ENCODE data around the gene HLF.

HLF gene

GRCh38 chr17:55311767-55312375, 47.1 kb downstream of the HLF start:
- no peak for TF ChIP-seq CTCF (IDR thresholded peaks at IDR 0.05; ENCODE audit: insufficient read depth, low read depth, low read length, missing control alignments)
- DNase-seq (ENCODE audit: low read depth) = no peak
- H3K4me3 ChIP-seq (ENCODE audit: low read depth, low read length) = no peak overlapping the region

GRCh38 chr17:55312852-55313251, 48.1 kb downstream of the HLF start:
- DNase-seq (ENCODE audit: low read depth) = no peak
- TF ChIP-seq CTCF (IDR thresholded peaks at IDR 0.05; ENCODE audit: insufficient read depth, low read depth, low read length, missing control alignments) = no peak
- no peak overlapping the region for H3K4me3 ChIP-seq (ENCODE audit: low read depth, low read length)

- TF ChIP-seq CTCF (IDR thresholded peaks at IDR 0.05; ENCODE audit: insufficient read depth, low read depth, low read length, missing control alignments) = no peak
- no peak overlapping the region for H3K4me3 ChIP-seq (ENCODE audit: low read depth, low read length)
- DNase-seq (ENCODE audit: low read depth) = no peak
Observed at GRCh38 chr17:55314061-55314783, 49.5 kb downstream of the HLF start.

- no peak for DNase-seq (ENCODE audit: low read depth)
- no peak for TF ChIP-seq CTCF (IDR thresholded peaks at IDR 0.05; ENCODE audit: insufficient read depth, low read depth, low read length, missing control alignments)
Observed at GRCh38 chr17:55314784-55315491, 50.2 kb downstream of the HLF start.

GRCh38 chr17:55316499-55316898, 51.7 kb downstream of the HLF start:
- no peak overlapping the region for H3K4me3 ChIP-seq (ENCODE audit: low read depth, low read length)
- no peak for DNase-seq (ENCODE audit: low read depth)
- TF ChIP-seq CTCF (IDR thresholded peaks at IDR 0.05; ENCODE audit: insufficient read depth, low read depth, low read length, missing control alignments) = no peak

More at GRCh38 chr17:55314784-55315491, 50.2 kb downstream of the HLF start:
- H3K4me3 ChIP-seq (ENCODE audit: low read depth, low read length) = no peak overlapping the region

GRCh38 chr17:55317284-55317683, 52.5 kb downstream of the HLF start:
- no peak for DNase-seq (ENCODE audit: low read depth)
- no peak for TF ChIP-seq CTCF (IDR thresholded peaks at IDR 0.05; ENCODE audit: insufficient read depth, low read depth, low read length, missing control alignments)

More at GRCh38 chr17:55317284-55317683, 52.5 kb downstream of the HLF start:
- no peak overlapping the region for H3K4me3 ChIP-seq (ENCODE audit: low read depth, low read length)
